Colonic mucosa (tissue), 4 donors: ENCODE data around the gene GPR25. TPM values are rescaled to one million over a fixed set of nuclear protein-coding genes. Genes with fewer than 3 reads are reported as not detected.

Source experiments
- DNase-seq: peaks from one replicate; pipeline ENCODE4 v3.0.0-alpha.2; 2020
- H3K27ac ChIP-seq: fragments of 200-600 bp; one replicate; pipeline ENCODE4 v1.8.0; 2021
- H3K27me3 ChIP-seq: fragments of 200-600 bp; one replicate; pipeline ENCODE4 v1.8.0; 2021
- H3K36me3 ChIP-seq: fragments of 200-600 bp; one replicate; pipeline ENCODE4 v1.8.0; 2021
- H3K4me1 ChIP-seq: fragments of 200-600 bp; one replicate; pipeline ENCODE4 v1.8.0; 2021; ENCODE audit warnings: mild to moderate bottlenecking
- H3K4me3 ChIP-seq: fragments of 200-600 bp; one replicate; pipeline ENCODE4 v1.8.0; 2021
- H3K9ac ChIP-seq, 2 donors: one replicate each; pipeline ENCODE4 v1.7.0; 2013; ENCODE audit warnings: control low read depth in 2 of 2, low read depth in 2 of 2, low read length in 2 of 2
- H3K9me3 ChIP-seq: fragments of 200-600 bp; one replicate; pipeline ENCODE4 v1.8.0; 2021
- CTCF ChIP-seq: fragments of 200-600 bp; IDR thresholded peaks from one replicate; pipeline ENCODE4 v1.8.0; 2022; ENCODE audit warnings: antibody characterized with exemption, mild to moderate bottlenecking
- intact Hi-C: fragments of 100-400 bp; cut with DNase I; formaldehyde crosslinking; loops from one replicate; pipeline ENCODE4 v1.14.1; 2022
- total RNA-seq, 2 donors: library from RNA; stranded (reverse); fragmentation: NEBNext Ultra II Directional in 1 of 2; extraction: Animal tissue kit (Norgen Biotek cat#: 25700) in 1 of 2; gene quantifications; one replicate each; pipeline ENCODE4 v1.2.1, GENCODE V29; 2021
- donor health status: healthy.
- donor health status: DM: no; HTN: no; CAD: no.
- donor health status: DM: no; HTN: no; CAD: no.

GPR25 gene
- total RNA-seq, 2 donors from 2014 or later: 0.19 to 0.27 TPM

DNA sequence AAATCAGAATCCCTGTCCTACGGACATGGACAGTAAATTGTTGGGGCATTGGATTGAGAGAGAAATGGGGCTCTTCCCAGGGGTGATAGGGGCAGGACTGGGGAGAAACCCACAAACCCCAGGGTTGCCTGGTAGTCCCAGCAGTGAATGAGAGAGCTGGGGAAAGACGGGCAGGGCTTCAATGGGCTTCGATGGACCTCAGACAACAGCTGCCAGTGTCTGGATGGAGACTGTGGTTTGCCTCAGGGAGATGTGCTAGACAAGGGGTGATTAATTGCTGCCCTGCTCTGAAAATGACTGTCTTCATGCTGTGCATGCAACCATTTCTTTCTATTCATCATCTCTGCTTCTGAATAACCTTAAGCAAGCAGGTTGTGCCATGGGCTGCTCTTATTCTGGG, 7.4 kb downstream of the GPR25 start:
- TF ChIP-seq CTCF: no peak
- H3K27ac ChIP-seq: no peak overlapping the region
- DNase-seq: no peak
- peaks cover 1% of the 10 kb centered on the region for H3K27me3 ChIP-seq
- H3K9ac ChIP-seq: no peak overlapping the region
- H3K36me3 ChIP-seq: no peaks in the 10 kb centered on the region
- H3K4me1 ChIP-seq: no peaks in the 10 kb centered on the region
- no peak overlapping the region for H3K4me3 ChIP-seq
- intact Hi-C loops: loop anchor here (10.0 kb wide), 1 partner anchor 165 kb away; no protein-coding TSS in a partner anchor
- no peaks in the 10 kb centered on the region for H3K9me3 ChIP-seq

DNA sequence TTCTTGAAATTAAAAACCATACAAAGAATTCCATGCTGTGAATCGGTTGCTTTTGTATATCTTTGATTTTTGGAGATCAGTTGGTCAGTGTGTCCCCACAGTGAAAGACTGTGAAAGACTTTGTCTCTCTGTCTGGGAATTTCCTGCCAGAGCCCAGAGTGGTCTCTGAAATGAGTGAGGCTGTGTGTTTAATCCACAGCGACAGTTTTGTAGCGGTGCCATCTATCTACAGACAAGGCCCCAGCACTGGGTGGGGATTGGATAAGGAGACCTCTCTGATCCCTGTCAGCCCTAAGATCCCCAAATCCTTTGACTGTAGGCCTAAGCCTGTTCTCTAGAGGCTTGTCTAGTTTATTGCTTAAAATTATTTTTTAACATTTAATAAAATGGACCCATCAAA, 10.3 kb downstream of the GPR25 start:
- no peaks in the 10 kb centered on the region for H3K36me3 ChIP-seq
- H3K4me3 ChIP-seq: no peak overlapping the region
- no peaks in the 10 kb centered on the region for H3K4me1 ChIP-seq
- intact Hi-C loops: loop anchor here (10.0 kb wide), 1 partner anchor 162 kb away; no protein-coding TSS in a partner anchor
- no peaks in the 10 kb centered on the region for H3K27me3 ChIP-seq
- H3K9ac ChIP-seq: no peak overlapping the region
- TF ChIP-seq CTCF: no peak
- no peak for DNase-seq
- no peaks in the 10 kb centered on the region for H3K9me3 ChIP-seq
- no peak overlapping the region for H3K27ac ChIP-seq

DNA sequence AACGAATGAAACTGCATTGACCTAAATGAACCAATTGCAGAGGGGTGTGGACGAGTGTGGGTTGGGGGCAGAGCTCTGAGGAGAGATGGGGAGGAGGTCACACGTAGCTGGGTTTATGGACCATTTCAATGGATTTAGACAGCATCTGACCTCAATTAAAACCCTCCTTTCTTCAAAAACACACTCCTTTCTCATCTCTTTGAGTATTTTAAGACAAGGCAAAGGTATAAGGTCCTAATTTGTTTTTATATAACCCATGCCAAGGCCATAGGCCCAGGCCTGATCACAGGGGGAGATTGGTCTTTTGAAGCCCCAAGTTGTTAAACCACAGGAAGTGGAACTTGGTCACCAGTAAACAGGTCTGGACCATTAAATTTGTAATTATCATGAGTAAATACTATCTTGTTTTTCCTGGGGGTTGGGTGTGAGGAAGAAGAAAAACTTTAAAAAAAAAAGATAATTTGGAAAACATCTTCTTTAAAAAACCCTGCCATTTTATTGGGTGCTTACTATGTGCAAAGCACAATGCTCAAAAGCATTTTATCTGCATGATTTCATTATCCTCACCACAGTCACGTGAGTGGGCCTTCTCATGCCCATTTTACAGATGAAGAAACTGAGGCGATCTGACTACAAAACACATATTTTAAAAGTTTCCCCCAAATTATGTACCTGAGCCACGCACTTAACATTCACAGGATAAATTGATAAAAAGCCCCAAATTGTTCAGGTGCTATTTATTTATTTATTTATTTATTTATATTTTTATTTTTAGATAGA, 13.0 kb downstream of the GPR25 start:
- Histone ChIP-seq H3K27ac (no peak overlapping the region), H3K9ac (no peak overlapping the region), H3K9me3 (no peaks in the 10 kb centered on the region), H3K27me3 (no peaks in the 10 kb centered on the region), H3K4me1 (no peaks in the 10 kb centered on the region), H3K4me3 (no peak overlapping the region), H3K36me3 (no peaks in the 10 kb centered on the region)
- TF ChIP-seq CTCF: no peak
- no peak for DNase-seq
- intact Hi-C loops: loop anchor here (10.0 kb wide), 1 partner anchor 159 kb away; no protein-coding TSS in a partner anchor

DNA sequence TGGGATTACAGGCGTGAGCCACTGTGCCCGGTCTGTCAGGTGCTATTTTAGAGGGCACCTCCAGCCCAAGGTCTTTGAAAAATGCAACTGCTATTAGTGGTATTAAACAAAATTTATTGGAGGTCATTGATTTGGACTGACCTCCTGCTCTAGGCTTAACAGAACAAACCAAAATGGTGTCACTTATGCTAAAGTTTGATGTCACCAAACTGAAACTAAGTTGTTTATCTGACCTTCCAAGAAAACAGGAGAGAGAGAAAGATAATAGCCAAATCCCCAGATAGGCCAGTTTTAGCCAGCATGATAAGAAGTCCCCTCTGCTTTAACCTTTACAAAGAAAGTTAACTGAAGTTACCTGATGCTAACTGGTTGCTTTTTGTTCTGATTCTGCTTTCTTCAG, 13.8 kb downstream of the GPR25 start:
- Histone ChIP-seq H3K9ac (no peak overlapping the region), H3K4me3 (no peak overlapping the region), H3K27ac (no peak overlapping the region), H3K4me1 (no peaks in the 10 kb centered on the region), H3K36me3 (no peaks in the 10 kb centered on the region), H3K9me3 (no peaks in the 10 kb centered on the region), H3K27me3 (no peaks in the 10 kb centered on the region)
- no peak for TF ChIP-seq CTCF
- no peak for DNase-seq
- intact Hi-C loops: loop anchor here (10.0 kb wide), 1 partner anchor 158 kb away; no protein-coding TSS in a partner anchor

GRCh38 chr1:200887036-200887435, 14.3 kb downstream of the GPR25 start:
- Histone ChIP-seq H3K4me1 (no peaks in the 10 kb centered on the region), H3K9ac (no peak overlapping the region), H3K4me3 (no peak overlapping the region), H3K27me3 (no peaks in the 10 kb centered on the region), H3K27ac (no peak overlapping the region), H3K36me3 (no peaks in the 10 kb centered on the region), H3K9me3 (no peaks in the 10 kb centered on the region)
- TF ChIP-seq CTCF: no peak
- intact Hi-C loops: loop anchor here (10.0 kb wide), 1 partner anchor 158 kb away; no protein-coding TSS in a partner anchor
- no peak for DNase-seq
